ENCODE measurements around the gene SNRNP70.

DNA sequence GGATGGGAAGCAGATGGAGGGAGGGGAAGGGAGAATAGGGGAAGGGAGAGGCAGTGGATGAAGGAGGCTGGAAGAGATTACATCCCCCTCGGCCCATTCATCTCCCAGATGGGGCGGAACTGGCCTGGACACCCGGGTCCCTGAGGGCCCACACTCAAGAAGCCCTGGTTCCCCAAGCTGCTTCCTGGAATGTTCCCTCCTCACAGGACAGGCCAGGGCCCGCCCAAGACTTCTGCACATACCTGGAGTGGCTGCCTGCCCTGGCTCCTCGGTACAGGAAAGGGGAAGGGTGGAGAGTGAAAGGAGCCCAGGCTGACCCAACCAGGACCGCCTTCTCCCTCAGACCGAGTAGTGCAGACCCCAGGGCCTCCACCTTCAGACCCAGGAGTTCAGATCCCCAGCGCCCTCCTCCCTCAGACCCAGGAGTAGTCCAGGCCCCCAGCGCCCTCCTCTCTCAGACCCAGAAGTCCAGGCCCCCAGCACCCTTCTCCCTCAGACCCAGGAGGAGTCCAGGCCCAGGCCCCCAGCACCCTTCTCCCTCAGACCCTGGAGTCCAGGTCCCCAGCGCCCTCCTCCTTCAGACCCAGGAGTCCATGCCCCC, 21.1 kb upstream of the SNRNP70 start:
- TF ChIP-seq CTCF (IDR thresholded peaks at IDR 0.05): no peak
- TF ChIP-seq POLR2AphosphoS5 (IDR thresholded peaks at IDR 0.05): no peak
